Measurements from ENCODE around the gene MYO1F. TPM values are rescaled to one million over a fixed set of nuclear protein-coding genes. Genes with fewer than 3 reads are reported as not detected.

The MYO1F gene
- total RNA-seq, 1 experiment from 2014 or later, result 0.16 TPM

DNA sequence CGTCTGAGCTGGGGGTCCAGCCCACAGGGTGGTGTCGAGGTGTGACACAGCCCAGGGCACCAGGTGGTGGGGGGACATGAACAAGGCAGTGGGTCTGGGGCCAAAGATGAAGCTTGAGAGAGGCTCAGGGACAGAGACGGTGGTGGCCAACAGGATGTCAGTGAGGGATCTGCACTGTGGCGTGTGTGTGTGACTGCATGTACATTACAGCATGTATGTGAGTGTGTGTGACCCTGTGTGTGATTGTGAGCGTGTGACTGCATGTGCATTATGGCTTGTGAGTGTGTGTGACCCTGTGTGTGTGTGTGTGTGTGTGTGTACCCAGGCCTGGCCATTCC, 31.7 kb upstream of the MYO1F start:
- no TSS peak for BruUV-seq (replicated peaks)
- H3K4me1 Mint-ChIP-seq (ENCODE audit: insufficient read depth, unreplicated experiment), result peaks cover 26% of the 10 kb centered on the region
- no peak overlapping the region for H3K4me3 Mint-ChIP-seq (ENCODE audit: unreplicated experiment)
- no peak for TF ChIP-seq CTCF (IDR thresholded peaks at IDR 0.05; ENCODE audit: unreplicated experiment)
- ChIA-PET CTCF (no interaction called here), POLR2A (no interaction called here)
- no peaks in the 10 kb centered on the region for H3K27me3 Mint-ChIP-seq (ENCODE audit: insufficient read depth, unreplicated experiment)
- H3K36me3 Mint-ChIP-seq (ENCODE audit: insufficient read depth, unreplicated experiment), result peaks cover 7% of the 10 kb centered on the region
- no peaks in the 10 kb centered on the region for H3K9me3 Mint-ChIP-seq (ENCODE audit: unreplicated experiment)
- DNase-seq (ENCODE audit: unreplicated experiment), result no peak
- intact Hi-C loops (cut with micrococcal nuclease), result no loop called here
- no peak overlapping the region for H3K27ac Mint-ChIP-seq (ENCODE audit: low read depth, unreplicated experiment)

GRCh38 chr19:8607386-8607785, 30.1 kb upstream of the MYO1F start:
- no peak for TF ChIP-seq CTCF (IDR thresholded peaks at IDR 0.05; ENCODE audit: unreplicated experiment)
- POLR2A ChIA-PET, result no interaction called here
- Mint-ChIP-seq H3K4me3 (ENCODE audit: unreplicated experiment) (no peak overlapping the region), H3K4me1 (ENCODE audit: insufficient read depth, unreplicated experiment) (peaks cover 26% of the 10 kb centered on the region), H3K9me3 (ENCODE audit: unreplicated experiment) (no peaks in the 10 kb centered on the region), H3K36me3 (ENCODE audit: insufficient read depth, unreplicated experiment) (peaks cover 7% of the 10 kb centered on the region), H3K27ac (ENCODE audit: low read depth, unreplicated experiment) (no peak overlapping the region), H3K27me3 (ENCODE audit: insufficient read depth, unreplicated experiment) (no peaks in the 10 kb centered on the region)
- CTCF ChIA-PET, result interaction anchor here (0.7 to 1.1 kb wide), 2 partner anchors 28 to 1189 kb away, joined by 3 to 4 read pairs; no protein-coding TSS in a partner anchor
- no TSS peak for BruUV-seq (replicated peaks)
- intact Hi-C loops (cut with micrococcal nuclease), result no loop called here
- DNase-seq (ENCODE audit: unreplicated experiment), result peak; percentile 59

DNA sequence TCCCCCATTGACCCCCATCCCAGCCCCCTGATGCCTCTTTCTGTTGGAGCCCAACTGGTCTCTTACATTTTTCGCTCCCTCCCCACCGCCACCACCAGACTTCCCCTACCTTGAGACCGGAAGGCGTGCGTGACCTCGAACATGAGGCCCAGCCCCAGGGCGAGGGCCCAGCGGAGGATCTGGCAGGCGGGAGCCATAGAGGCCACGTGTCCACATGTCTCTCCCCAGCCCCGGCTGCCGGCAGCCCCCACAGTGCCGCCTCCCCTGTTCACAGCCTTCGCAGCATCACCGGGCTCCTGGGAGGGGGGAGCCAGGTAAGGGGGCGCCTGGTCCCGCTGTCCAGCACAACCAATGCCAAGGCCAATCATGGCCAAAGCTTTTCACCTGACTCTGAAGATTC, 28.3 kb upstream of the MYO1F start:
- ChIA-PET POLR2A (no interaction called here), CTCF (interaction anchor here (1.0 to 2.3 kb wide), 3 partner anchors 10 to 49 kb away, joined by 3 to 10 read pairs (median 4); no protein-coding TSS in a partner anchor)
- Mint-ChIP-seq H3K4me3 (ENCODE audit: unreplicated experiment) (no peak overlapping the region), H3K36me3 (ENCODE audit: insufficient read depth, unreplicated experiment) (peaks cover 7% of the 10 kb centered on the region), H3K27me3 (ENCODE audit: insufficient read depth, unreplicated experiment) (no peaks in the 10 kb centered on the region), H3K27ac (ENCODE audit: low read depth, unreplicated experiment) (no peak overlapping the region), H3K4me1 (ENCODE audit: insufficient read depth, unreplicated experiment) (peaks cover 26% of the 10 kb centered on the region), H3K9me3 (ENCODE audit: unreplicated experiment) (no peaks in the 10 kb centered on the region)
- no peak for DNase-seq (ENCODE audit: unreplicated experiment)
- TF ChIP-seq CTCF (IDR thresholded peaks at IDR 0.05; ENCODE audit: unreplicated experiment), result no peak
- no TSS peak for BruUV-seq (replicated peaks)
- intact Hi-C loops (cut with micrococcal nuclease), result no loop called here

DNA sequence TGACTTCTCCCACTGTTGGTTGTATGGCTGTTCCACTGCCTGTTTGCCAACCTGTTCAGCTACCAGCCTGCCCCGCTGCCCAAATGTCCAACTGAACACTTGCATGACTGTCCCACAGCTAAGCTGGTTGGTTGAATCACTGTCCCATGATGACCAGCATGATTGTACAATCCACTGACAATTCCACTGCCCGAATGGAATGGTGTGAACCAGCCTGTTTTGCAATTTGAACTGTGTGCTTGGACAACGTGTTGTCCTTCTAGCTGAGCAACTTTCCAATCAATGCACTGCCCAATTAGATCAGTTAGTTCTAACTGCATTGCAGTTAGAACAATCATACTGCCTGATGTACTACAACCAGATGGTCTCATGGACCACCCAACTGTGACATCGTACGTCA, 24.6 kb upstream of the MYO1F start:
- no peaks in the 10 kb centered on the region for H3K9me3 Mint-ChIP-seq (ENCODE audit: unreplicated experiment)
- no peak overlapping the region for H3K27ac Mint-ChIP-seq (ENCODE audit: low read depth, unreplicated experiment)
- ChIA-PET CTCF (interaction anchor here (0.9 kb wide), 1 partner anchor 26 kb away, joined by 4 read pairs; no protein-coding TSS in a partner anchor), POLR2A (no interaction called here)
- intact Hi-C loops (cut with micrococcal nuclease), result no loop called here
- no peak for DNase-seq (ENCODE audit: unreplicated experiment)
- no peaks in the 10 kb centered on the region for H3K4me1 Mint-ChIP-seq (ENCODE audit: insufficient read depth, unreplicated experiment)
- no peak for TF ChIP-seq CTCF (IDR thresholded peaks at IDR 0.05; ENCODE audit: unreplicated experiment)
- no peak overlapping the region for H3K4me3 Mint-ChIP-seq (ENCODE audit: unreplicated experiment)
- no TSS peak for BruUV-seq (replicated peaks)
- no peaks in the 10 kb centered on the region for H3K27me3 Mint-ChIP-seq (ENCODE audit: insufficient read depth, unreplicated experiment)
- H3K36me3 Mint-ChIP-seq (ENCODE audit: insufficient read depth, unreplicated experiment), result no peaks in the 10 kb centered on the region

Measured in MCF 10A (cell line).